ENCODE measurements around the gene MAP4K4. TPM values are rescaled to one million over a fixed set of nuclear protein-coding genes. Genes with fewer than 3 reads are reported as not detected.

The MAP4K4 gene
- total RNA-seq, 2 experiments from 2014 or later, result 92.8 to 94.0 TPM

- H3K36me3 Mint-ChIP-seq (ENCODE audit: low read depth), result peaks cover 19% of the 10 kb centered on the region
- H3K36me3 ChIP-seq (ENCODE audit: insufficient read depth, low read length), result no peaks in the 10 kb centered on the region
- H3K4me1 ChIP-seq (ENCODE audit: insufficient read depth, low read length), result peaks cover 77% of the 10 kb centered on the region
- CTCF ChIA-PET, result interaction anchor here (0.6 to 1.8 kb wide), 6 partner anchors 8 to 53 kb away, joined by 3 to 6 read pairs (median 4); partner anchors contain the start of gene MAP4K4
- POLR2A ChIA-PET, result interaction anchor here (0.6 to 6.2 kb wide), 19 partner anchors 9 to 389 kb away, joined by 3 to 81 read pairs (median 4); partner anchors contain the start of gene MAP4K4
- H3K9me3 Mint-ChIP-seq, result no peaks in the 10 kb centered on the region
- H3K4me3 Mint-ChIP-seq, result peak overlapping the region; percentile 76
- peak overlapping the region; percentile 8 for H3K4me3 ChIP-seq (ENCODE audit: low read length)
- no peak for TF ChIP-seq CTCF (IDR thresholded peaks at IDR 0.05)
- H3K27me3 Mint-ChIP-seq, result no peaks in the 10 kb centered on the region
- H3K27ac Mint-ChIP-seq, result peak overlapping the region; percentile 95
- DNase-seq, result peak in 12 of 14 experiments; percentile 37 to 85 (median 54)
- ATAC-seq (ENCODE audit: poor library complexity), result peak; percentile 76
- H3K9me3 ChIP-seq (ENCODE audit: control insufficient read depth in 1 of 2, insufficient read depth in 1 of 2, low read length in 2 of 2), result no peaks in the 10 kb centered on the region
- peaks cover 84% of the 10 kb centered on the region for H3K4me1 Mint-ChIP-seq (ENCODE audit: low read depth)
- no peaks in the 10 kb centered on the region for H3K27me3 ChIP-seq (ENCODE audit: control insufficient read depth in 1 of 2, insufficient read depth in 2 of 2, low read length in 2 of 2)
- H3K27ac ChIP-seq (ENCODE audit: low read depth in 1 of 2, low read length in 2 of 2), result peak overlapping the region; percentile 53 to 76
- intact Hi-C loops (cut with DNase I, micrococcal nuclease), result loop anchor here in 1 of 2 experiments (2.0 kb wide), 1 partner anchor 18 kb away; no protein-coding TSS in a partner anchor
Measured at GRCh38 chr2:101717071-101717845, 19.8 kb downstream of the MAP4K4 start.

- Histone ChIP-seq H3K27ac (ENCODE audit: low read depth in 1 of 2, low read length in 2 of 2) (peak overlapping the region; percentile 57 to 62), H3K9me3 (ENCODE audit: control insufficient read depth in 1 of 2, insufficient read depth in 1 of 2, low read length in 2 of 2) (no peaks in the 10 kb centered on the region), H3K4me3 (ENCODE audit: low read length) (no peak overlapping the region), H3K4me1 (ENCODE audit: insufficient read depth, low read length) (peaks cover 70% of the 10 kb centered on the region), H3K27me3 (ENCODE audit: control insufficient read depth in 1 of 2, insufficient read depth in 2 of 2, low read length in 2 of 2) (no peaks in the 10 kb centered on the region), H3K36me3 (ENCODE audit: insufficient read depth, low read length) (no peaks in the 10 kb centered on the region)
- DNase-seq (no peak), ATAC-seq (ENCODE audit: poor library complexity) (no peak)
- H3K4me3 Mint-ChIP-seq, result peak overlapping the region; percentile 72
- ChIA-PET POLR2A (interaction anchor here (0.6 to 6.2 kb wide), 17 partner anchors 8 to 412 kb away, joined by 3 to 81 read pairs (median 4); partner anchors contain the start of gene MAP4K4), CTCF (interaction anchor here (1.0 to 1.4 kb wide), 3 partner anchors 21 to 91 kb away, joined by 3 to 5 read pairs (median 4); partner anchors contain the start of gene MAP4K4)
- peak overlapping the region; percentile 95 for H3K27ac Mint-ChIP-seq
- no peaks in the 10 kb centered on the region for H3K9me3 Mint-ChIP-seq
- H3K27me3 Mint-ChIP-seq, result no peaks in the 10 kb centered on the region
- no peak for TF ChIP-seq CTCF (IDR thresholded peaks at IDR 0.05)
- H3K4me1 Mint-ChIP-seq (ENCODE audit: low read depth), result peaks cover 94% of the 10 kb centered on the region
- intact Hi-C loops (cut with DNase I, micrococcal nuclease), result no loop called here
- peaks cover 19% of the 10 kb centered on the region for H3K36me3 Mint-ChIP-seq (ENCODE audit: low read depth)
Measured at GRCh38 chr2:101718479-101718878, 21.0 kb downstream of the MAP4K4 start.

GRCh38 chr2:101718993-101719571, 21.6 kb downstream of the MAP4K4 start:
- DNase-seq, result peak in 6 of 14 experiments; percentile 27 to 76 (median 61)
- H3K4me3 ChIP-seq (ENCODE audit: low read length), result no peak overlapping the region
- CTCF ChIA-PET, result interaction anchor here (1.0 kb wide), 1 partner anchor 22 kb away, joined by 5 read pairs; the partner anchor contains the start of gene MAP4K4
- Mint-ChIP-seq H3K36me3 (ENCODE audit: low read depth) (peaks cover 16% of the 10 kb centered on the region), H3K27me3 (no peaks in the 10 kb centered on the region), H3K4me1 (ENCODE audit: low read depth) (peaks cover 94% of the 10 kb centered on the region), H3K9me3 (no peaks in the 10 kb centered on the region), H3K4me3 (peak overlapping the region; percentile 72), H3K27ac (peak overlapping the region; percentile 95)
- peak; percentile 87 for ATAC-seq (ENCODE audit: poor library complexity)
- no peaks in the 10 kb centered on the region for H3K36me3 ChIP-seq (ENCODE audit: insufficient read depth, low read length)
- intact Hi-C loops (cut with DNase I, micrococcal nuclease), result no loop called here
- H3K9me3 ChIP-seq (ENCODE audit: control insufficient read depth in 1 of 2, insufficient read depth in 1 of 2, low read length in 2 of 2), result no peaks in the 10 kb centered on the region
- H3K4me1 ChIP-seq (ENCODE audit: insufficient read depth, low read length), result peaks cover 72% of the 10 kb centered on the region
- POLR2A ChIA-PET, result interaction anchor here (0.6 to 6.2 kb wide), 20 partner anchors 9 to 412 kb away, joined by 3 to 81 read pairs (median 4); partner anchors contain the start of gene MAP4K4
- no peak for TF ChIP-seq CTCF (IDR thresholded peaks at IDR 0.05)
- H3K27ac ChIP-seq (ENCODE audit: low read depth in 1 of 2, low read length in 2 of 2), result peak overlapping the region; percentile 57 to 62
- H3K27me3 ChIP-seq (ENCODE audit: control insufficient read depth in 1 of 2, insufficient read depth in 2 of 2, low read length in 2 of 2), result no peaks in the 10 kb centered on the region

Measured in CD4-positive, alpha-beta T cell (primary cell).